ENCODE results near the gene KREMEN2. TPM values are rescaled to one million over a fixed set of nuclear protein-coding genes. Genes with fewer than 3 reads are reported as not detected.

KREMEN2 gene
- total and polyA plus RNA-seq, 2 of the 13 experiments (the other 11 are each of a cell fraction or from before 2014, with no cell fraction given), result 0.48 to 1.2 TPM

GRCh38 chr16:2969545-2970521 is 5.8 kb downstream of the KREMEN2 start (continued):
- no peak for TF ChIP-seq ASH2L (IDR thresholded peaks at IDR 0.05; ENCODE audit: insufficient read length, low read depth, low read length)
- no peak for TF ChIP-seq ZNF747 (CRISPR knock-in tag; IDR thresholded peaks at IDR 0.05; ENCODE audit: borderline replicate concordance)
- 0 out of 2 replicates have a peak, but pooled peaks have one; percentile 50 for TF ChIP-seq ZNF232 (CRISPR knock-in tag; IDR thresholded peaks at IDR 0.05; ENCODE audit: borderline replicate concordance)
- no peak for TF ChIP-seq NR2F2 (IDR thresholded peaks at IDR 0.05; ENCODE audit: borderline replicate concordance, low read depth)
- TF ChIP-seq ZNF768 (CRISPR knock-in tag; IDR thresholded peaks at IDR 0.05), result no peak
- no peak; the same call in 1 of the 2 replicates for TF ChIP-seq ZNF609 (CRISPR knock-in tag; IDR thresholded peaks at IDR 0.05; ENCODE audit: borderline replicate concordance)
- TF ChIP-seq MED13 (CRISPR knock-in tag; IDR thresholded peaks at IDR 0.05), result peak; percentile 76; the same call in 1 of the 2 replicates
- no peak for TF ChIP-seq POLR2AphosphoS2 (IDR thresholded peaks at IDR 0.05; ENCODE audit: low read depth, low read length)
- TF ChIP-seq KMT2A (CRISPR knock-in tag; IDR thresholded peaks at IDR 0.05), result peak; percentile 22; the same call in 1 of the 2 replicates
- TF ChIP-seq PRMT3 (CRISPR knock-in tag; IDR thresholded peaks at IDR 0.05; ENCODE audit: borderline replicate concordance, low read depth), result no peak; the same call in 1 of the 2 replicates
- TF ChIP-seq ZNF276 (CRISPR knock-in tag; IDR thresholded peaks at IDR 0.05; ENCODE audit: low read depth), result no peak
- 0 out of 2 replicates have a peak, but pooled peaks have one; percentile 23 for TF ChIP-seq XBP1 (CRISPR knock-in tag; IDR thresholded peaks at IDR 0.05)
- TF ChIP-seq ZFP90 (CRISPR knock-in tag; IDR thresholded peaks at IDR 0.05; ENCODE audit: borderline replicate concordance), result 0 out of 2 replicates have a peak, but pooled peaks have one; percentile 54
- no peak for TF ChIP-seq EZH2 (conservative IDR thresholded peaks at IDR 0.05; ENCODE audit: low read depth, low read length)
- TF ChIP-seq ZSCAN9 (CRISPR knock-in tag; IDR thresholded peaks at IDR 0.05; ENCODE audit: borderline replicate concordance), result no peak
- no peak for TF ChIP-seq ZNF160 (CRISPR knock-in tag; IDR thresholded peaks at IDR 0.05)
- TF ChIP-seq MXD1 (CRISPR knock-in tag; IDR thresholded peaks at IDR 0.05), result peak; percentile 9; the same call in 1 of the 2 replicates
- TF ChIP-seq ZNF879 (CRISPR knock-in tag; IDR thresholded peaks at IDR 0.05), result no peak
- no peak for TF ChIP-seq HDAC6 (IDR thresholded peaks at IDR 0.05; ENCODE audit: low read depth, low read length)
- TF ChIP-seq ZNF777 (CRISPR knock-in tag; IDR thresholded peaks at IDR 0.05), result no peak
- 0 out of 2 replicates have a peak, but pooled peaks have one; percentile 45 for TF ChIP-seq MYPOP (CRISPR knock-in tag; IDR thresholded peaks at IDR 0.05)

All from HepG2 (cell line).